AG04449 (cell line): ENCODE measurements around the gene HADHA.

Experiments
- CTCF ChIA-PET: fragments of 350-600 bp; formaldehyde crosslinking; extraction: SDS; loops from one replicate; lab custom pipeline; 2021; ENCODE audit warnings: antibody characterized with exemption; lab: Yijun Ruan, JAX
- POLR2A ChIA-PET: fragments of 400-600, 350-600 bp; formaldehyde crosslinking; extraction: SDS; loops from one replicate; lab custom pipeline; 2020; ENCODE audit warnings: antibody characterized with exemption, inconsistent platforms; lab: Yijun Ruan, JAX
- DNase-seq: peaks from one replicate; pipeline ENCODE4 v3.0.0-alpha.2; 2010; ENCODE audit warnings: low read depth, low spot score
- H3K4me3 ChIP-seq: 2 replicates; pipeline ENCODE4 v1.5.1; 2011; ENCODE audit warnings: low read depth, mild to moderate bottlenecking, control low read depth, low read length
- CTCF ChIP-seq: IDR thresholded peaks from one replicate; pipeline ENCODE4 v1.5.1; 2011; ENCODE audit warnings: mild to moderate bottlenecking, moderate library complexity, low read length, control low read depth, inconsistent platforms; ENCODE audit not compliant: insufficient read depth; ENCODE audit errors: missing control alignments

HADHA gene

GRCh38 chr2:26244309-26245230 is at the start of gene HADHA, which contains the start of gene HADHB:
TSS of gene HADHA (minus strand) at chr2:26244632. CDS start at chr2:26244596, 36 bp downstream.
TSS of gene HADHB (plus strand) at chr2:26244939. CDS start at chr2:26254255, 9,316 bp downstream.
- ChIA-PET CTCF (interaction anchor here (0.9 to 1.1 kb wide), 3 partner anchors 15 to 60 kb away, joined by 3 to 5 read pairs (median 4); no protein-coding TSS in a partner anchor), POLR2A (interaction anchor here (0.6 to 1.0 kb wide), 2 partner anchors 18 to 227 kb away, joined by 3 read pairs; no protein-coding TSS in a partner anchor)
- H3K4me3 ChIP-seq = peak within 1 kb of the TSS; percentile 92
- peak; percentile 29 for DNase-seq
- TF ChIP-seq CTCF = peak; percentile 49

- ChIA-PET POLR2A (no interaction called here), CTCF (no interaction called here)
- TF ChIP-seq CTCF = no peak
- no peak for DNase-seq
- no peak overlapping the region for H3K4me3 ChIP-seq
Measured at GRCh38 chr2:26292646-26293045, 48.2 kb upstream of the HADHA start.

- ChIA-PET POLR2A (no interaction called here), CTCF (no interaction called here)
- DNase-seq = no peak
- no peak for TF ChIP-seq CTCF
- H3K4me3 ChIP-seq = no peak overlapping the region
Measured at GRCh38 chr2:26290001-26290400, 45.6 kb upstream of the HADHA start.

GRCh38 chr2:26285931-26286330 is 41.5 kb upstream of the HADHA start:
- H3K4me3 ChIP-seq = no peak overlapping the region
- no peak for TF ChIP-seq CTCF
- ChIA-PET POLR2A (no interaction called here), CTCF (interaction anchor here (0.6 to 0.8 kb wide), 2 partner anchors 17 to 183 kb away, joined by 3 read pairs; no protein-coding TSS in a partner anchor)
- DNase-seq = no peak

- POLR2A ChIA-PET = no interaction called here
- no peak for TF ChIP-seq CTCF
- no peak for DNase-seq
- CTCF ChIA-PET = interaction anchor here (0.8 to 0.9 kb wide), 2 partner anchors 47 to 336 kb away, joined by 3 read pairs; no protein-coding TSS in a partner anchor
- no peak overlapping the region for H3K4me3 ChIP-seq
Measured at GRCh38 chr2:26284132-26284531, 39.7 kb upstream of the HADHA start.

- no peak for TF ChIP-seq CTCF
- no peak for DNase-seq
- H3K4me3 ChIP-seq = no peak overlapping the region
- POLR2A ChIA-PET = no interaction called here
- CTCF ChIA-PET = interaction anchor here (0.8 to 0.9 kb wide), 2 partner anchors 47 to 336 kb away, joined by 3 read pairs; no protein-coding TSS in a partner anchor
Measured at GRCh38 chr2:26283606-26284005, 39.2 kb upstream of the HADHA start.
